DMS114 treated with DMSO at 0.1 percent for 48 hours (cell line): ENCODE measurements around the gene IKBKG.
"Not testable (repeated sequence)": the region's sequence is repeated elsewhere in the genome, so short reads cannot be mapped to it uniquely, and the experiment has no call there.

Experiments used
- DNase-seq: peaks from one replicate; lab custom pipeline; 2025; ENCODE audit not compliant: unreplicated experiment; lab: John Stamatoyannopoulos, UW

Gene IKBKG

DNA sequence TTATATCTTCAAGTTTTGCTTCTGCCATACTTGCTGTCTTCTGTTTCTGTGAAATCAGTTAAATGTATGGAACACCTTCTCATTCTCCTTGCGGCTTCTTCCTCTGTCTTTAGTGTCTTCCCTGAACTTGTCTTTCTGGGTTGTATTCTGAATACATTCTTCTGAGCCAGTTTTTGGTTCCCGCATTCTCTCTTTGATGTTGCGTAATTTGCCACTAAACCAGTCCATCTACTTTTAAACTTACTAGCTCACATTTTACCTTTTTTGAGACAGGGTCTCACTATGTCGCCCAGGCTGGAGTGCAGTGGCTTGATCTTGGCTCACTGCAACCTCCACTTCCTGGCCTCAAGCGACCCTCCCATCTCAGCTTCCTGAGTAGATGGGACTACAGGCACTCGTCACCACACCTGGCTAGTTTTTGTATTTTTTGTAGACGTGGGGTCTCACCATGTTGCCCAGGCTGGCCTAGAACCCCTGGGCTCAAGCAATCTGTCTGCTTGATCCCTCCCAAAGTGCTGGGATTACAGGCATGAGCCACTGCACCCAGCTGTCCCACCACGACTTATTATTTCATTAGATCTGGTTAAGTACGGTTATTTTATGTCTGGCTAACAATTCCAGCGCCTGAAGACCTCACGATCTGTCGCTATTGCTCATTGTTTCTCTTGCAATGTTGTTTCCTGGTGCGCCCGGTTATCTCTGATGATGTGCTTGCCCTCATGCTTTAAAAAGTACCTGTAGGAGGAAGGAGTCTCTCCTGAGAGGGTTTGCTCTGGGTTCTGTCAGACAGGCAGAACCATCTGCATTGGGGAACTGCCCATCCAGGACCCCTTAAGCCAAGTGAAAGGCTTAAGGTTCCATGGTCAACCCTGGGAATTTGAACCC lies 21.6 kb upstream of the IKBKG start:
- no peak for DNase-seq

DNA sequence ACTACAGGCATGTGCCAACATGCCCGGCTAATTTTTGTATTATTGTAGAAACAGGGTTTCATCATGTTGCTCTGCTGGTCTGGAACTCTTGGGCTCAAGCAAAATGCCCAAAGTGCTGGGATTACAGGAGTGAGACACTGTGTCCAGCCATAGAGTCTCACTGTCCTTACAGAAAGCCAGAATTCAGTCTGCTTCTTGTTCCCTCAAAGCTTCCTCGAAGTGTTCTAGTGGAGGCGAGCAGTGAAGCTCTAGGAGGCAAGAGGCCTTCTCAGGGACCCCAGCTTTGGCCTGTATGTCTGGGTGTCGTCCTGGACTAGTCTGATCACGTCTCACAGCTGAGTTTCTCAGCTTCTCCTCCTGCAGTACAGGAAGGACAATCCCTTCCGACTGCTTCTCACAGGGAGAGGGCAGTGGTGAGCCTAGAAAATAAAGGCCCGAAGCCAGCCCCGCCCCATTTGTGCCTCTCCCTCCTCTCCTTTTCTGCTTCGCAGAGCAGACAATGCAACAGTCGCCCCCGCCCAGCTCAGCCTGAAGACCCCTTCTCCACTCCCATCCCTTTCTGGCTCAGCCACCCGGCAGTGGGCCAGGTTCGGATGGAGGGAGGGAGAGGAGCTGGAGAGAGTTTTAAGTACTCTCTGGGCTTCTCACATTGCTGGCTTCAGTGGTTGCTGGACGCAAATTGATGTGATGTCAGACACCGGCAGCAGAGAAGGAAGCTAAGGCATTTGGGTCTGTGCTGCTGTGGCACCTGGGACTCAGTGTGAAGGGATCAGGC lies 20.3 kb upstream of the IKBKG start:
- DNase-seq, result peak; percentile 19

DNA sequence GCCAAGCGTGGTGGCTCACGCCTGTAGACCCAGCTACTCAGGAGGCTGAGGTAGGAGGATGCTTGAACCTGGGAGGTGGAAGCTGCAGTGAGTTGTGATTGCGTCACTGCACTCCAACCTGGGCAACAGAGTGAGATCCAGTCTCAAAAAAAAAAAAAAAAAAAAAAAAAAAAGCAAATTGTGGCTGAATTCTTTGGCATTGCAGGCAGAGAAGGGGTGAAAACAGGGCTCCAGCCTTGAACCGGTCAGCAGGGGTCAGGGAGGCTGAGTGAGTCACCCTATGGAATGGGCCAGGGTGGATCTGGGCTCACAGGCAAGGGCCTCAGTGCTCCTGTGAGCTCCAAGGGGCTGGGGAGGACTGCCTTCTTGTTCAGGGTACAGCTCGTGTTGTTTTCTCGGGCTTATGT lies 18.2 kb upstream of the IKBKG start:
- no peak for DNase-seq

DNA sequence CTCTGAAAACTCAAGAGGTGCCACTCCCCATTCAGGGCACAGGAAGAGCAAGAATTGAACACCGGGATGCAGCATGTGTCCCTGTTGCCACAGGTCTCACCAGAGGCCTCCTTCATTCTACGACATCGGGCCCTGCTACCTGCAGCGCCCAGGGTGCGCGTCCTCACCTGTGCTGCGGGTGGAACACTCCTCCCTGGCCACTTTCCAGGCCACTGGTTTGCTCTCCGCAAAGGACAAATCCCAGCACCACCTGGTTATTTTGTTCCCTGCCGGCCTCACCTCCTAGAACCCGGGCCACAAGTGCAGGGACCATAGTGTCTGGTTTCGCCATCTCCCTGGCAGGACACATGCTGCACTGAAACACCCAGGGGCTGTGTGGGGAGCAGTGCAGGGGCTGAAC lies 17.1 kb upstream of the IKBKG start:
- no peak for DNase-seq

DNA sequence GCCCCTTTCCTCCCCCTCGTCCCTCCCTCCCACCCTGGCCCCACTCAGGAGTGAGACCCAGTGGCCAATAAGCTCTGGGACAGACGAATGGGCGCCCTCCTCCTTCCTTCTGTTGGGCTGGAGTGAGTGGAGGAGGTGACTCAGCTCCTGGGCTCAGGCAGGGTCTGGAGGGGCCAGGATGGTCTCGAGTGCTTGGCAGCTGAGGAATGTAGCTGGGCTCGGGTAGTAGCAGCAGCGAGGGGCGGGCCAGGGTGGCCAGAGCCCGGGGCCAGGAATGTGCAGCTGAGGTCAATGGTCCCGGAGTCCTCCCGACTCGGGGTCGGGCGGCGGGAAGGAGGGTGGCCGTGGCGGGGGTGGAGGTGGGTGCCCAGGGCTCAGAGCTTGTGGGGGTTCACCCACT lies 15.8 kb upstream of the IKBKG start:
- DNase-seq, result no peak

DNA sequence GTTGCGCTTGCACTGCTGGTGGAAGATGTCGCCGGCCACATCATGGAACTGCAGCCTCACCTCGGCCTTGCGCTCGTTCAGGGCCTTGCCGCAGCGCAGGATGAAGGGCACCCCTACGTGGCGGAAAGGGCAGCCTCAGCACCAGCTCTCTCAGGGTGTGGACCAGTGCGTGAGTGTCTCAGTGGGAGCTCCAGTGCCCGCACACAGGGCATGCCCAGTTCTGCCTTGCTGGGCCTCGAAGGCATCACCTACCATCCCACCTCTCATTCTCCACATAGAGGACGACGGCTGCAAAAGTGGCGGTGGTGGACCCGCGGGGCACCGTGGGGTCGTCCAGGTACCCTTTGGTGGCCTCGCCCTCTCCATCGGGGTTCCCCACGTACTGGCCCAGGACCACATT lies 14.7 kb upstream of the IKBKG start:
- no peak for DNase-seq

DNA sequence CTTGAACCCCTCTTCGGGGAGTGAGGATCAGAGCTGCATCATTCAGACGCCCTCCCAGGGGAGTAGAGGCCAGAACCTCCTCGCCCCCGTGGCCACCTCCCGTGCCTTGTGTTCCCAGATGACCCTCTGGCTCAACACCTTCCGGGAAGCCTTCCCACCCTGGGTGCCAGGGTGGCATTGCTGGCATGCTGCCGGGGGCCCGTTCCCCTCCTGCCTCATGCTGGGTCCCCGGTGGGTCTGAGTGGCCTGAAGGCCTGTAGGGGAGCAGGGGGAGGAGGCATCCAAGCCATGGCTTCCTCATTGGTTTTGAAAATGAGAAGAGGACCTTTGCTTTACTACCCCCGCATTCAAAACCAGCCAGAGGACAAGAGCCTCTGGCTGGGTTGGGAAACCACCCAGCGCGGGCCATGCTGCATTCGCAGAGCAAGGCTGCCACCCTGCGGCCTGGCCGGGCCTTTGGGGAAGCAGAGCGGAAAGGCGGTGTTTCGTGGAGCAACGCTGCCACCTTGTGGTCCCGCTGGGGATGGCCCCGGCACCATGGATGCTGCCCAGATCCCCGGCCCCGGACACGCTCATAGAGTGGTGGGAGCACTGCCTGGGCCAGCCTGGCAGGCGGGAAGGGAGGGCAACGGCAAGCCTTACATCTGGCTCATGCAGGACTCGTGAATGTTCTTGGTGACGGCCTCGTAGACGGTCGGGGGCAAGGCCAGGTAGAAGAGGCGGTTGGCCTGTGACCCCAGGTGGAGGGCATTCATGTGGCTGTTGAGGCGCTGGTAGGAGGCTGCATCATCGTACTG lies 12.7 kb upstream of the IKBKG start:
- peak; percentile 28 for DNase-seq

DNA sequence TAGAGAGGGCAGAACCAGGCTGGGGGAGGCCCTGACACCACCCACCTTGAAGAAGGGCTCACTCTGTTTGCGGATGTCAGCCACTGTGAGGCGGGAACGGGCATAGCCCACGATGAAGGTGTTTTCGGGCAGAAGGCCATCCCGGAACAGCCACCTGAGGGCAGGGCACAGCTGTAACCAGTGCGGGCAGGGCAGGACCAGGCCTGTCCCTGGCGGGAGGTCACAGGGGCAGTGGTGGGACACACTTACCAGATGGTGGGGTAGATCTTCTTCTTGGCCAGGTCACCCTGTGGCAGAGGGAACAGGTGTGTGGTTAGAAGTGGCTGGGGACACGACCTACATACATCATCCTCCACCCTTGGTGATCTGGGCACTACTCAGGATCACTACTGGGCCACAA lies 11.5 kb upstream of the IKBKG start:
- DNase-seq, result no peak

DNA sequence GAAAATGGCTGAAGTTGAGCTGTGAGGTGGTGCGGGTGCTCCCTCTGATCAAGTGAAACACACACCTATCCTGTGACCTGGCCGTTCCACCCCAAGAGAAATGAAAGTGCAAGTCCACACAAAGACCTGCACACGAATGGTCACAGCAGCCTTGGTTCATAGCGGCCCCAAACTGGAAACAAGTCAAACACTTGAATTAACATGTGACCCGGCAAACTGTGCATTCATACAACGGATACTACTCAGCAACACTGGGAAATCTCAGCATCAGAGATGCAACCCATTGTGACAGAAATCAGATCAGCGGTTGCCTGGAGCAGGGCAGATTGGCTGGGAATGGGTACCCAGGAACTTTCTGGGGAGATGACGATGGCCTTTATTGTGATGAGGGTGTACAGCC lies 8.3 kb upstream of the IKBKG start:
- no peak for DNase-seq

DNA sequence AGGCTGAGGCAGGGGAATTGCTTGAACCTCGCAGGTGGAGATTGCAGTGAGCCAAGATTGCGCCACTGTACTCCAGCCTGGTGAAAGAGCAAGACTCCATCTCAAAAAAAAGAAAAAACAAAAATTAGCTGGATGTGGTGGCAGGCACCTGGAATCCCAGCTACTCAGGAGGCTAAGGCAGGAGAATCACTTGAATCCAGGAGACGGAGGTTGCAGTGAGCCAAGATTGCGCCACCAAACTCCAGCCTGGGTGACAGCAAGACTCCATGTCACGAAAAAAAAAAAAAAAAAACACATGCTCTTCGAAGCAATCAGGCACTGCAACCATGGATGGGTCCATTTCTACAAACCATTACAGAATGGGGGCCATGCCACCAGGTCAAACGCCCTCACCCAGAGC lies 7.1 kb upstream of the IKBKG start:
- DNase-seq, result not testable (repeated sequence)

DNA sequence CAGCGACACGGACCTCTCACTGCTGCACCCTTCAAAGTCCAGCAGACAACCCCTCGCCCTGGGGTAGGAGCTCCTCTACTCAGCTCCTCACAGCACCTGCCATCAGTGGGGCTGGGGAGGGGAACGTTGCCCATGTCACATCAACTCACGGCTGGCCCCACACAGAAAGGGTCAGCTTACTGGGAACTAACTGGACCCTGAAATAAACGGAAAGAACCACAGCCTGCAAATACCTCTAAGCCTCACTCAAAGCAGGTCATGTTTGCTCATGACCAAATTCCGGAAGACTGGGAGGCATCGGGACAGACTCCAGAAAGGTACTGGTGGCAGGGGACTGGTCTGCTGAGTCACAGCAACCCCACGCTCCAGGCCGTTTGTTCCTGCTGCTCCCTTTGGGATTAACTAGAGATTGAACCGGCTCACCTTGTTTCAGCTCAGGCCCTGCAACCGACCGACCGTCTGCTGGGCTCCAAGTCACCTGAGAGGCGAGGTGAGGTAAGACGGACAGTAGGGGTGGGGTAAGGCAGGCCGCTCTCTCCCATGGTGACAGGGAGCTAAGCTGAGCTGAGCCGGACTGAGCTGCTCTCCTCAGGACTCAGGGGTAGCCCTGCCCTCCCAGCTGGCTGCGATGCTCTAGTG lies 6.4 kb upstream of the IKBKG start:
- no peak for DNase-seq

DNA sequence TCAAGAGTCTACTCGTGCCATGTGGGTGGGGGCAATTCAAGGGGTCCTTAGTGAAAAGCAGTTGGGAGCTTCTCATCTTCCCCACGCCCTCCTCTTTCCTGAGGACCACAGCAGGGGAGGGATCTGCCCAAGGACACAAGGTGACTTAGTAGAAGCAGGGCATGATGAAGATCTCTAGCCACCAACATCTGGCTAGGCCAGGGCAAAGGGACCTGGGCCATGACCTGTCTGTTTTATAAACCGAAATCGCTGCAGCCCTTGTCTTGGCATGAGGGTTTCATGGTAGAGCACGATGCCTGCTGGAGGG lies 5.9 kb upstream of the IKBKG start:
- DNase-seq, result no peak

DNA sequence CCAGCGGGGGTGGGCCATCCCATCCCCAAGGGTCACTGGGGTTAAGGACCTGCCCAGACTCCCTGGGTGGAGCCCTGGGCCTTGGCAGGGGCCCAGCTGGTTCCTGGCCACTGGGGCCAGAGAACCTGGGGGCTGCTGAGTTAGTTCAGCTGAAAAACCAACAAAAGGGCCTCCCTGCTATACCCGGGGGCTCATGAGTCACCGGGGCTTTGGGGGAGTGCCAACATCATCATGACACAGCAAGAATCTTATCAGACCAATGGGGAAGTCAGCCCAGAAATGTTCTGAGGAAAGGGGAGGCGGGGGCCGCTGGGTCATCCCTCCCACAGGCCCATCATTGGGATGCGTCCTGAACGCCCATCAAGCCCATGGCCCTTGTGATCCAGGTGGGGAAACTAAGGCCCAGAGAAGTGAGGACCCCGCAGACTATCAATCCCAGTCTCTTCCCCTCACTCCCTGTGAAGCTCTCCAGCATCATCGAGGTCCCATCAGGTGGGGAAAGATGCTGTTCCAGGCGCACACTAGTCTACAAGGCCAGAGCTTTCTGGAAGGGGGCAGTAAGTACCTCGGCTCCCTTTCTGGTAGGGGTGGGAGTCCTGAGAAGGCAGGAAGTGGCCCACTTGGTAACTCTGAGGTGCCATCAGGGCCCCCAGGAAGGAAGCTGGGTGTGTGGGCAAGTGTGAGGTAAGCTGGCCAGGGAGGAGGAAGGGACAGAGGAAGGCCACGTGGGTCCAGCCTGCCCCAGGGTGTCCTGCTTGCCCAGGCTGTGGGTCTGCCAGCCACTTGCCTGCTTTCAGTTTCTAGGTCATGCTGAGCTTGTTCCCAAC lies 5.3 kb upstream of the IKBKG start:
- no peak for DNase-seq

DNA sequence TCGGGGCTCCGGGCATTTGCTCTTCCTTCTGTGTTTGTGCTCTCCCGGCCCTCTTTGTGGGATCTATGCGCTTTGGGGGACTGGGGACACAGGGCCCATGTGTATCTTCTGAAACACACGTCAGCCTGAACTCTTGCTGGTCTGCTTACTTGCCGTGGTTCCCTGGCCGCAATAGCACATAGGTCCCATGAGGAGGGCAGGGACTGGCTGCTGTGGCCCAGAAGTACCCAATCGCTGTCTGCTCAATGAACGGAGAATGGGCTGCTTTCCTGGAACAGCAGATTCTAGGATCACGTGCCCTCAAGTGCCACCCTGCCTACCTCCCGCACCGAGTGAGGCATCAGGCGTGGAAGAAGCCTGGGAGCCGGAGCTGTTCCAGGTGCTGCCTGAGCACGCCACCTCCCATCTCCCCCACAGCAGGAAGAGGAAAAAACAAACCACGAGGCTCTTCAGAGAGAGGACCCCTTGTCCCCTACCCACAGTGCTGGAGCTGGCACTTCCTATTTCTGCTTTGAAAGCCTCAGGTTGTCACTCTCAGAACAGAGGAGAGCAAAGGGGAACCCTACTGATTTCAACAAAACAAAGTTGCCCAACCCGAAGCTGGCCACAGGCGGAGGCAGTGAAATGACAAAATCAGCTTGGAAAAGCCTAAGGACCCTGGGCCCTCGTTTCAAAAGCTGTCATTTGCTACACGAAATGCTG lies 4.5 kb upstream of the IKBKG start:
- no peak for DNase-seq

DNA sequence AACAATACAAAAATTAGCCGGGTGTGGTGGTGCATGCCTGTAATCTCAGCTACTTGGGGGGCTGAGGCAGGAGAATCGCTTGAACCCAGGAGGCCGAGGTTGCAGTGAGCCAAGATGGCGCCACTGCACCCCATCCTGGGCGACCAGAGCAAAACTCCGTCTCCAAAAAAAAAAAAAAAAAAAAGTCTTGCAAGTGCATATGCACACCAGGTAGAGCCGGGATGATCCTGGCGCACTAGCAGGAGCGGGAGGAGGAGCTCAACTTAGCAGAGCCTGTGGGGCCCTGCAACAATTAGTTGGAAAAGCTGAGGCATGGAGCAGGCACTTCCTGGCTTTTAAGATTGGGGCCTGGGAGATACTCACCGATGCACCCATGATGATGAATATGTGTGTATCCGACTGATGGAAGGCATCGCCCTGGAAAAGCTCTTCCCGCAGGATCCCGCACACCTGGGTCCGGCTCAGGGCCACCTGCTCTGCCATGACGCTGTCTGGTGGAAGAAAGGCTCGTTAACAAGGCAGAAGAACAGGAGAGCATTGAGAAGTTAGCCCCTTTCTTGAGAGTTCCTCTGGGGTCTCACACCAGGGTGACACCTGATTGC lies 1.6 kb upstream of the IKBKG start:
- DNase-seq, result no peak

DNA sequence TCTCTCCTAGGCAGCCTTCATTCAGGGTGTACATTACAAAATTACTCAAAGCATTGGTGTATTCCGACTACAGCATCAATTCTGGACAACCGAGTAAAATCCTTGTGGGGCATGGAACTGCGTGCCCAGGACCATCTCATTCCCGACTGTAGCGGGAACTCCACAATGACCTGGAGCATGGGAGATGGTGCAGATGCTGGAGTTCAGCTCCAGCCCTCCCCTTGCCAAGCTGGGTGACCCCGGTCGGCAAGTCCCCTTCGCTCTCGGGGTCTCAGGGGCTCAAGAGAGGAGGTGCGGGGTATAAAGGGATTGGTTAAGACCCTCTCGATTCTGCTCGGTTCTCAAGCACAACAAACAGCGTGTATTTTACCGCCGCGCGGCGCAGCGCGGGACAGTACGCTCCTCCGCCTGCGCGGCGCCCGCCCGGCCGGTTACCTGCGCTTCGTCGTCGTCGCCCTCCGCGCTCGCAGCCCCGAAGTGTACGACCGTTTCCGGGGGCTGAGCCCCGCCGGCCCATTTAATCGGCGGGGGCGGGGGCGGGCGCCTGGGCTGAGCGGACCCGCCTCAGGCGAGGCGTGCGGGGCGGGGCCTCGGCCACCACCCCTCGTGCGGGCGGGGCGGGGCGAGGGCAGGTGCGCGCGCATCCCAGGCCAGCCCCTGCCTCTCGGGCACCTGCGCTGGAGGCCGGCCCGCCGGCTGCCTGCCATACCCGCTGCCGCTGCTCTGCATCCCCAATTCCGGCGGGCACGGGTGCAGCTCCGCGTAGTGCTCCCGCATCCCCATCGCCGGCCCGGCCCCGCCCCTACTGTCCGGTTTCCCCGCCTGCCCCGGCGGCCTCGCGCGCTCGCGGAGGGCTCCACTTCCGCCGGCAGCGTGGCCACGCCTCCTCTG lies 821 bp upstream of the IKBKG start, which contains the start of gene G6PD:
Gene G6PD, minus strand, starts transcription at position 493 of the 891 bp plus-strand sequence. CDS start 691 bp downstream, outside the sequence.
- no peak for DNase-seq

DNA sequence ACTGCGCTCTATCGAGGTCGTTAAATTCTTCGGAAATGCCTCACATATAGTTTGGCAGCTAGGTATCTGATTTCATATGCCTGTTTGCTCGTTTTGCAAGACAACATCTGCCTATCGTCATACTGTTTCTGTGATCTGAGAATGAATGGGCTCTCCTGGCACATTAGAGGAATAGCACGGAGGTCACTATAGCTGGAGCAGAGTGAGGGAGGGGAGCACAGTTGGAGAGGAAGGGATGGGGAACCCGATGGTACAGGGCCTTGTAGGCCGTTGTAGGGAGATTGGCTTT lies 552 bp downstream of the IKBKG start:
- DNase-seq, result no peak

DNA sequence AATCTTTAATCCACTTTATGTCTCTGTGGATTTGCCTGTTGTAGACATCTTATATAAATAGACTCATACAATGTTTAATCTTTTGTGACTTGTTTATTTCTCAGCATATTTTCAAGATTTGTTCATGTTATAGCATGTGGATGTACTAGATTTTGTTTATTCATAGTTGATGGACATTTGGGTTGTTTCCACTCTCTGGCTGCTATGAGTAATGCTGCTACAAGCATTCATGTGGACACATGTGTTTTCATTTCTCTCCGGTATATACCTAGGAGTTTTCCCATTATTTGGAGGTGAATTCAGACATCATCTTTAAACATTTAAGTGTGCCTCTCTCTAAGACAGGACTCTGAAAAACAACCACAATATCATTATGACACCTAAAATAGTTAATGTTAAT lies 2.3 kb downstream of the IKBKG start:
- DNase-seq, result no peak
